Measurements from ENCODE around the gene GKN2.
"Not testable (repeated sequence)": the region's sequence is repeated elsewhere in the genome, so short reads cannot be mapped to it uniquely, and the experiment has no call there.

The GKN2 gene

GRCh38 chr2:68959001-68959400 lies 6.3 kb upstream of the GKN2 start:
- DNase-seq, result no peak

DNA sequence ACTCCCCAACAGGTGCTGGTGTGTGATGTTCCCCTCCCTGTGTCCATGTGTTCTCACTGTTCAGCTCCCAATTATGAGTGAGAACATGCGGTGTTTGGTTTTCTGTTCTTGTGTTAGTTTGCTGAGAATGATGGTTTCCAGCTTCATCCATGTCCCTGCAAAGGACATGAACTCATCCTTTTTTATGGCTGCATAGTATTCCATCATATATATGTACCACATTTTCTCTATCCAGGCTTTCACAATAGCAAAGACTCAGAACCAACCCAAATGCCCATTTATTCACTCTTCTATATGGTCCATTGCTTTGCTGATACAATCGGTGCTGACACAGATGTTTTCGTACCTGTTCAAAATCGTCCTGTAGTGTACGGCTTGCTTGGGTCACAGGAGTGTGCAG lies 2.7 kb upstream of the GKN2 start:
- not testable (repeated sequence) for DNase-seq

- no peak for DNase-seq
These were observed 794 bp downstream of the GKN2 start for GRCh38 chr2:68951899-68952298.

- no peak for DNase-seq
These were observed 4.0 kb downstream of the GKN2 start for GRCh38 chr2:68948710-68949109.

- DNase-seq, result no peak
These were observed 6.6 kb downstream of the GKN2 start for GRCh38 chr2:68946117-68946516.

GRCh38 chr2:68943581-68944568 lies 8.8 kb downstream of the GKN2 start:
- DNase-seq, result peak; percentile 50

GRCh38 chr2:68942827-68943226 lies 9.9 kb downstream of the GKN2 start:
- no peak for DNase-seq

GRCh38 chr2:68940369-68940768 lies 12.3 kb downstream of the GKN2 start:
- no peak for DNase-seq

GRCh38 chr2:68939962-68940361 lies 12.7 kb downstream of the GKN2 start:
- DNase-seq, result no peak

GRCh38 chr2:68938938-68939337 lies 13.8 kb downstream of the GKN2 start:
- no peak for DNase-seq

DNA sequence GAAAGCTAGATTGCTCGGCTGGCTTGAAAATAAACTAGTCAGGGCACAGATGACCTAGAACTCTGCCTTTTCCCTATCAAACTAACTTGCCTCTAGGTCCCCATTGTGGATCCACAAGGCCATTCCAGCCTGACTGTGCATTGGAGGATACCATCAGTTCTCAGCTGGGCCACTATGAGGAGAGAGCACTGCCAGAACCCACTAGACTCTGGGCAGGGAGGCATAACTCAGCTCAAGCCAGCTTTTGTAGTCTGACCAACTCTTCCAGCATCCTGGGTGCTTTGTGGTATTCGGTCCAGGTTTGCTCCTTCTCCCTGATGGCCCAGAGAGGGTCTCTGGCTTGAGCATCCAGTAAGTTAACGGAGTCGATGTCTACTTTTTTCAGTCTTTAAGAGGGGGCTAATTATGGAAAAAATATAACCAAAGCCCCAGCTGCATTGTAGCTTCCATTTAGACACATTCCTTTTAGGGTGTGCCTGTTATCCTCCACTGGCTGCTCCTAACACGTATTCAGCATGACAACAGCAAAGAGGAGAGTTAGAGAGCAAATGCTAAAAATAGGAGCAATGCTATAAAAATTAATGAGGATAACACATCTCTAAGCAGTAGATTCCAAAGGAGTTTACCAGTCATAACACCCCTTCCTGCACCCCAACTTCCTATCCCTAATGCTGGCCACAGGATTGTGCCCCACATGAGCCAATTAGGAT lies 15.2 kb downstream of the GKN2 start:
- DNase-seq, result no peak

- no peak for DNase-seq
These were observed 15.8 kb downstream of the GKN2 start for GRCh38 chr2:68936889-68937288.

DNA sequence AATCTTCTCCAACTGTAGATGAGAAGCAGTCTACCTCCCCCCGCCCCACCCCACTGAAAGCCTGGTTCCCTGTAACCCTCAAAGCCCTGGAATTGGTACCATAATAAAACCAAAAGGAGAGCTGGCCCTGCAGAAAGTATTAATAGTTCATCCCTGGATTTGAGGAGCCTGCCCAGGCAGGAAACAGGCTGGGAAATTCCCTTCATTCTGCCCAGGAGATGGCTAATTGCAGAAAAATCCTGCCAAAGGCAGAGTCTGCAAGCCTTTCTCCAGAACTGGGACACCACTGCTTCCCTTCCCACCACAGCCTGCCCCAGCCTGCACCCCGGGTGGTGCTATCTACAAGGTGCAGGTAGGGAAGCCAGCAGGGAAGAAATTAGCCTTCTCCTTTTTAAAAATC lies 16.3 kb downstream of the GKN2 start:
- no peak for DNase-seq

DNA sequence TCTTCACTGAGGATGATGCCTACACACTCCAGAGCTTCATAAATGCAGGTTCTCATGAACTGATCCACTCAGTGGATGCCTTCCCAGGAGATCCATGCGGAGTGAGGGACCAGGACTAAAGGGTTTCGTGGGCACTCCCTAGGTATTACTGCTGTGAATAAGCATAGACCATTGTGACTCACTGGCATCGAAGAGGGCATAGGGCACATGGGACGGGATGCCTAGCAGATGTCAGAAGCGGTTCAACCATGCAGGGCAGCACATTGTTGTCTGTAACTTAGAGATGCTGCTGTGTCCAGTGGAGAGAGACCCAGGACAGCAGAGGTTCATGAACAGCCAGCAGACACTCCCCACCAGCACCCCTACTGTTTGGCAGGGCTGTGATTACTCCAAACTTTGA lies 17.2 kb downstream of the GKN2 start:
- DNase-seq, result no peak

DNA sequence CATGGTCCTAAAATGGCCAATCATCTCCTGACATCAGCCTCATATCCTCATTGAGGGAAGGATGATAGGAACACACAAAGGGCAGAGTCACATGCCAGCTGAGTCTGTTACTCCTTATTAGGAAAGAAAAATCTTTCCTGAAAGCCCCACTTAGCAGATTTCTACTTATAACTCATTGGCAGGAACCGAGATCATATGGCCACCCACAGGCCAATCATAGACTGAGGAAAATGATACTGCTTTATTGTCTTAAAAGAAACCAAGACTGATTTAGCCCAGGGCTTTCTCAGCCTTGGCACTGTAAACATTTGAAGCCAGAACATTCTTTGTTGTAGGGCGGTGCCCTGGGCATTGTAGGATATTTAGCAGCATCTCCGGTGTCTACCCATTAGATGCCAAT lies 18.7 kb downstream of the GKN2 start:
- no peak for DNase-seq

- DNase-seq, result no peak
These were observed 20.3 kb downstream of the GKN2 start for GRCh38 chr2:68932402-68932801.

GRCh38 chr2:68931799-68932198 lies 20.9 kb downstream of the GKN2 start:
- no peak for DNase-seq

- DNase-seq, result no peak
These were observed 21.5 kb downstream of the GKN2 start for GRCh38 chr2:68931149-68931711.

DNA sequence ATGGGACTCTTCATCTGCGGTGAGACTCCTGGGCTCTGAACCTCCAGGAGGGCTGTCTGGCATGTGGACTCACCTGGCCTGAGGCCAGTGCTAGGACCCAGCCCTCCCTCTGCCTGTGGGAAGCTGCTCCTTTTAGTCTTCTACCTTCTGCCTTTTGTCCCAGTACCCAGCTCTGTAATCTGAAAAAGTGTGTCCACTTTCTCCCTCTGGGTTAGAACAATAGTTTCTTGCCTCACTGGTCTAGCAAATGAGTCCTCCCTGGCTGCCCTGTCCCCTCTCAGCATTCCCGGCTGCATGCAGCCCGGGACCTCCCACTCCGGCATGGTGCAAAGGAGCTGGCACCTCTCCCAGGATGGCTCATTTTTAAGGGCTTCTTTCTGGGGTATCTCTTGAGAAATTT lies 25.9 kb downstream of the GKN2 start:
- no peak for DNase-seq

- no peak for DNase-seq
These were observed 27.3 kb downstream of the GKN2 start for GRCh38 chr2:68925295-68925896.

DNA sequence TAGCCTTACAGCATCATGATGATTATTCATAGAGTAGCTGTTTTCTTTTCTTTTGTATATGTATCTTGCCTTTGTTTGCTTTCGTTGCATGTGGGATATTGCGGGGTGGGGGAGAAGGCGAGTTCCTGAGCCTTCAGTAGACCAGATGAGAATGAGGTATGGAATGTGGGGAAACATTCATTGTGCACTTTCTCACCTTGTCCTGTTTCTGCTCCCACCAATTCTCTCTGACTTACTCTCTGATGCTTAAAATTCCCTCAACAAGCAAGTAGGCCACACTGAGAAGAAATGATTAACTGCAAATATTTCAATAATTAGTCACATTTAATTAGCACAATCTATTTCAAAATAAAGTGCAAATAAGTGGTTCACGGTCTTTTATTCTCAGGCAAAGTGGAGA lies 31.0 kb downstream of the GKN2 start:
- no peak for DNase-seq

DNA sequence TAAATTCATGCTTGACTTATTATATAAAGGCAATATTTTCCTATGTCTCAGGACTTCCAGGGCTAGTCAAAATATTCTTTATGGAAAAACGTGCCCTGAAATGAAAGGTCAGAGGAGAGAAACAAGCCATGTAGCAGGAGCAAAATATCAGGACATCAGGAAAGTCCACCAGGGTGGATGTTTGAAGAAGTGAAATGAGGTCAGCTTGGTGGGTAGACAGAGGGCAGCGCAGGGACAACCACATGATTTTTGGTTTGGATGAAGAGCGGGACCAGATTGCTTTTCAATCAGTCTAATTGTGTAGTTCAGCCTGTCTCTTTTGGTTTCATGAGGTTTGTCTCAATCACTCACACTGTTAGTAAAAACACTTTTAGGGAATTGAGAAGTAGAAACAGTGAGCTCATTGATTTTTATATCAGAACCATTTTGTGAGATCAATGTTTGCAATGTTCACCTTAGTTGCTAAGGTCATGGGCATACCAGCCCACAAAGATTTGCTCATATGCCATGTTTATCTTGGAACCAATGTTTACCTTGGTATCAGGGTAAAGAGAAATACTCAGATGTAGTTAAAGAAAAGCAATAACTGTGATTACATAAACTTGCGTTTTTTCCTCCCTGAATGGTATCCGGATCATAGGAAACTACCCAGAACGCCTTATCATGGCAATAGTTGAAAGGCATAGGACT lies 32.1 kb downstream of the GKN2 start:
- no peak for DNase-seq

- DNase-seq, result no peak
These were observed 34.2 kb downstream of the GKN2 start for GRCh38 chr2:68918497-68918896.
